ENCODE measurements around the gene DMBT1.
A peak's percentile ranks its signal among the peaks of the same experiment; 100 is the strongest.

The DMBT1 gene

DNA sequence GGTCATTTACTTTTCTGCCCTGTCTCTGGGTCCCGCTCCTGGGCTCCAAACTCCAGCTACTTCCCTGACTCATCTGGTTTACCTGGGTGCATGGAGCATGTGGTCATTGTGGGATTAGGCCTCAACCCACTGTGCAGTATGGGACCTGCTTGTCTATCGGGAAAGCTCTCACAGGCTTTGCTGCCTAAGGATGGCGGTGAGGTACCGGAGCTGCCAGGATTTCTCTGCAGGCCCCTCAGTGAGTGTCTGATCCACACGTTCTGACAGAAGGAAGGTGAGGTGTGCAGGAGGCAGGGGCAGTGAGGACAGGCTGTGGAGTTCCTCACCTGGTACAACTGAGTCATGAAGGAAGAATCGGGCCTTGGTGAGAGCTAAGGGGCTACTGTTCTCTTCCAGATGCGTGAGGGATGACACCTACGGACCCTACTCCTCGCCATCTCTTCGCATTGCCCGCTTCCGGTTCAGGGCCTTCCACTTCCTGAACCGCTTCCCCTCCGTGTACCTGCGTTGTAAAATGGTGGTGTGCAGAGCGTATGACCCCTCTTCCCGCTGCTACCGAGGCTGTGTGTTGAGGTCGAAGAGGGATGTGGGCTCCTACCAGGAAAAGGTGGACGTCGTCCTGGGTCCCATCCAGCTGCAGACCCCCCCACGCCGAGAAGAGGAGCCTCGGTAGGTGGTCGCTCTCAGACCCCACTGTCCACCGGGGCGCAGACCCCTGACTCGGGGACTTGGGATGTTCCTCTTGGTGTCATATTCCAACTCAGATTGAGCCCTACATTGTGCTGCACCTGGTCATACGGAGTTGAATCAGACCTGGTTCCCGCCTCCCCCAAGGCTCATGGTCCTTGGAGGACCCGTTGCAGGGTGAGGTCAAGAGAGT is 82.4 kb downstream of the DMBT1 start:
- Mint-ChIP-seq H3K27ac (no peak overlapping the region), H3K4me3 (no peak overlapping the region), H3K4me1 (no peaks in the 10 kb centered on the region), H3K36me3 (no peaks in the 10 kb centered on the region), H3K9me3 (no peaks in the 10 kb centered on the region)
- DNase-seq (ENCODE audit: low spot score in 2 of 2) (no peak), ATAC-seq (no peak)

DNA sequence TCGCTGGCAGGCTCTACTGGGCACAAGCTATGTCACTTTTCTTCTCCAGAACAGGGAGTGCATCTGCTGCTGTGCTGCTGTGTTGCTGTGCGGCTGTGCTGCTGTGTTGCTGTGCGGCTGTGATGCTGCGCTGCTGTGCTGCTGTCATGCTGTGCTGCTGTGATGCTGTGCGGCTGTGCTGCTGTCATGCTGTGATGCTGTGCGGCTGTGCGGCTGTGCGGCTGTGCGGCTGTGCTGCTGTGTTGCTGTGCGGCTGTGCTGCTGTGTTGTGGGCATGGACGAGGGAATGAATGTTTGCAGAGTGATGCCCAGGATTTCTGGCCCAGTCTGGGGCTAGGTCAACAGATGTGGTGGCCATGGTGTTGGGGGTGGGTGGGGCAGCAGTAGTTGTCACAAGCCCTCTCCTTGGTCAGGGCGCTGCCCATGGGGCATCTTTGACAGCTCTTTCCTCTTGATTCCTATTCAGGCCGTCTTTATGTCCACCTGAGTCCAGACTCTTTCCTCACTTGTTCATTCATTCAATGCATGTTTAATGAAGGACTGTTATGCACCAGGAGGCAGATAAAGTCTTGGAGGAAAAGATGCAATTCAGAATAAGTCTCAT is 83.5 kb downstream of the DMBT1 start:
- no peak for DNase-seq (ENCODE audit: low spot score in 2 of 2)
- H3K36me3 Mint-ChIP-seq: no peaks in the 10 kb centered on the region
- H3K4me3 Mint-ChIP-seq: no peak overlapping the region
- no peak overlapping the region for H3K27ac Mint-ChIP-seq
- no peaks in the 10 kb centered on the region for H3K9me3 Mint-ChIP-seq
- H3K4me1 Mint-ChIP-seq: no peaks in the 10 kb centered on the region
- ATAC-seq: no peak

DNA sequence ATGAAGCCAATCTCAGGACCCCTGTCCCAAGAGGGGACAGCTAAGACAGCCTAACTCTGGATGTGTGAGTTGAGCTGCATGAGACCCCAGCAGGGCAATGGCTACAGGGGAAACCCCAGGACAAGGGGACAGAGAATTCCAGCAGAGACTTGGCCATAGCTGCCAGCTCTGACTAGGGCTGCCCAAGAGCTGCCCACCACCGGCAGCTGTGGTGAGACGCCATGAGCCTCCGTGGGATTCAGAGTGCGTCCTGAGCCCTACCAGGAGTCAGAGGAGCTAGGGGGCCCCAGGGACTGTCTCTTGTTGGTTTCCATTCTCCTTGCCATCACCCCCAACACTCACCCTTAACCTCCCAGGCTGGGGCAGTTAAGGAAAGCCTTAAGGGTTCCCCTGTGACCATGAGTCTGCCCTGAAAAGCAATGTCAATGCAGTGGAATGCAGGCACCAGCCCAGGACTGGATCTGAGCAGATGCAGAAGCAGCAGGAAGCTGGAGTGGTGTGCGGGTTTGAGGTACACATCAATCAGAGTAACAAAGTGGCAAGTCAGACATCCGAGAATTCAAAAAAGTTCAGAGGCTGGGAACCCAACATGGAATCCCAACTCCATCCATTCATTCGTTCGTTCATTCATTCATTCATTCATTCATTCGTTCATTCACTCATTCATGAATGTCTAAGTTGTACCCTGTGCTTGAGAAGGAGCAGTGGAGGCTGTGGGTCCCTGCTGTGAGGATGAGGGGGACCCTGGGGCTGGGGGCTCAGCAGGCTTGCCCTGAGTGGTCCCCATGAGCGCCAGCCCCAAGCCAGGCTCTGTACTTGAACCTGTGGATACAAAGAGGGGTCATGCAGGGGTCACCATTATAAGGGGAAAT is 86.2 kb downstream of the DMBT1 start:
- ATAC-seq: no peak
- Mint-ChIP-seq H3K27ac (no peak overlapping the region), H3K4me3 (no peak overlapping the region), H3K36me3 (no peaks in the 10 kb centered on the region), H3K9me3 (no peaks in the 10 kb centered on the region), H3K4me1 (no peaks in the 10 kb centered on the region)
- no peak for DNase-seq (ENCODE audit: low spot score in 2 of 2)

DNA sequence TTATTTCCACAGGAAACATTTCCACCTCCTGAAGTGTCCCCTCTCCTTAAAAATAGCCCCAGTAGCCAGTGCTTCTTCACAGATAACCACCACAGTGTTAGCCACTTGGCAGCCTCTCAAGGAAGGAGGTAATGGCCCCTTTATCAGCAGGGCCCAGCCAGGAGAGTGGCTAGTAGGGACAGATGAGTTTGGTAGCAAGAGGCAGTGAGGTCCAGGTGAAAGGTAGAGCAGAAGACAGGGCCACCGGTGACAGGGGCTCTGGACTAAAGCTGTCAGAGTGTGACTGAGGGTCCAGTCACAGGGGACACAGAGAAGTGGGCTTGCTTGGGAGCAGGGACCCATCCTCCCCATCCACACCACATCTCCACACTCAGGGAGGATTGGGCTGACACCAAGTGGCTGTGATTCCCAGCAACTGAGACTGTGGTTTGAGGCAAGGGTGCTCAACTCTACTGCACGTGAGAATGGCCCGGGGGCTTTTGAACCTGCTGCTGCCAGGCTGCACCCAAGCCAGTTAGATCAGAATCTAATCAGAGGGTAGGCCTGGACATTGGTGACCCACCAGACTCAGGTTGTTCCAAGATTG is 86.9 kb downstream of the DMBT1 start:
- H3K27ac Mint-ChIP-seq: no peak overlapping the region
- DNase-seq (ENCODE audit: low spot score in 2 of 2): no peak
- peaks cover 3% of the 10 kb centered on the region for H3K9me3 Mint-ChIP-seq
- H3K4me3 Mint-ChIP-seq: no peak overlapping the region
- no peaks in the 10 kb centered on the region for H3K4me1 Mint-ChIP-seq
- H3K36me3 Mint-ChIP-seq: no peaks in the 10 kb centered on the region
- no peak for ATAC-seq

DNA sequence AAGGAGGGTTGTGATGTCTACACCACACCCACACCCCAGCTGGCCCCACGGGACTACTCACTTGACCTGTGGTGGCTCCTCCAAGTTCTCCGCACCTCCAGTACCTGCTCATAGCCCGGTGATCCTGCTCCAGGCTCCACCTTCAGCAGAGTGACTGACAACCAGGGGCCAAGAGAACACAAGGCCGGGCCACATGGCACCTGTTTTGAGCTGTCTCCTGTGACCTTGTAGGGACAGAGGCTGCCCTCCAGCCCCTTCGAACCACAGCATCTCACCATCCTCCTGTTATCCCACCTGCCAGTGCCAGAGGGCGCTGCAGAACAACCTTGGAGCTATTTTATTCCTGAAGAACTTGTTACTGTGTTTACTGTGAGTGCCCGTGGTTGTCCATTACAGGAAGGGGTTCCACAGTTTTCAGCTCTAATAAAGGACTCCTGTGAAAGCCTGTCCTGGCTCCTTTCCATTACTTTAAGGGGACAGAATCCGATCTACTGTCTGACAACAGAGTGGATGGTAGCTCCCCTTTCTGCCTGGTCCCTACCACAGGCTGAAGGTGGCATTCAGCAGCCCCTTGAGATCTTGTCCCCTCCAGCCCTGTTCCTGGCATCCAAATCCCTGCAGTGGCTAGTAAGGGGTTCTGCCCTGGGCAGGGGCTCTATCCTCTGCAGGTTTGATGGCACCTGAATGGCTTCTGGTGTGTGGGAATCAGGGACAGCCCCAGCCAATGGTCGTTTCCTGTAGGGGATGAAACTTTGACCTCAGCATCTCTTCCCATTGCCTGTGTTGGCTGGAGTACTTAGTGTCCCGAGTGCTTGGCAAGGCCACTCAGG is 88.3 kb downstream of the DMBT1 start:
- ATAC-seq: no peak

DNA sequence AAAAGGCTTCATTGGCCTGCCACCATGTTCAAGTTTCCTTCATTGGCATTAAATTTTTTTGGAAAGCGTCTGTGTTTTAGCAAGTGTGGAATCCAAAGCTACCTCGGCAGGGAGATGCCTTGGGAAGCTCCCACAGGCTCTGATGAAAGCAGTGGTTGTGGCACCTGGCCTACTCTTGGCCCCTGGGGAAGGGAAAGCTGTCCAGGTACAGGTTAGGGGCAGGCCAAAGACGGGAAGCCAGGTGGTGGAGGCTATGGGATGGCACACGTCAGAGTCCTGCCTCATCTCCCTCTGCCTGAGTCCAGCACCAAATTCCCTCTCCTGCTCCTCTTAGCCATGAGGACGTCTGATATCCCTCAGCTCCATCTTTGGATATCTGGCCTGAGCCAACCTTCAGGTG is 89.3 kb downstream of the DMBT1 start:
- H3K4me1 Mint-ChIP-seq: no peaks in the 10 kb centered on the region
- H3K36me3 Mint-ChIP-seq: no peaks in the 10 kb centered on the region
- no peak overlapping the region for H3K27ac Mint-ChIP-seq
- no peak for ATAC-seq
- H3K4me3 Mint-ChIP-seq: no peak overlapping the region
- DNase-seq (ENCODE audit: low spot score in 2 of 2): no peak
- peaks cover 3% of the 10 kb centered on the region for H3K9me3 Mint-ChIP-seq

More for the DNA sequence above, 88.3 kb downstream of the DMBT1 start:
- DNase-seq (ENCODE audit: low spot score in 2 of 2): peak in 1 of 2 donors; percentile 59
- no peaks in the 10 kb centered on the region for H3K4me1 Mint-ChIP-seq
- no peak overlapping the region for H3K27ac Mint-ChIP-seq
- H3K4me3 Mint-ChIP-seq: no peak overlapping the region
- H3K9me3 Mint-ChIP-seq: peaks cover 3% of the 10 kb centered on the region
- no peaks in the 10 kb centered on the region for H3K36me3 Mint-ChIP-seq

DNA sequence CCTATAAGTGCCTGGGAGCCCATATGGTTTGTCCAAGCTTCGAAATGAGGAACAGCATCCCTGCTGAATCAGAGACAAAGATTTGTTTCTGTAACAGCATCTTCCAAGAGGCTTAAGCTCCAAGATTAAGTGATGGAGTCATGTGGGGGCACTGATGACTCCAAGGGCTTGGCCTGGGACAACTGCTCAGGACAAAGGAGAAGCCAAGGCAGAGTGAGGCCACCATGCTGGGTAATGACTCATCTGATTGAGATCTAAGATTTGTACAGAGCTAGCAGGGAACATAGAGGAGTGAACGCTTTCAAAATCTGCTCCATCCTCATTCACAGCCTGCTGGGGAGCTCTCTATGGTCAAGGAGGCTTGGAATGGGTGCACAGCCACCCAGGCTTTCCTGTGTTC is 89.8 kb downstream of the DMBT1 start:
- Mint-ChIP-seq H3K27ac (no peak overlapping the region), H3K9me3 (peaks cover 3% of the 10 kb centered on the region), H3K4me1 (no peaks in the 10 kb centered on the region), H3K36me3 (no peaks in the 10 kb centered on the region), H3K4me3 (no peak overlapping the region)
- no peak for ATAC-seq
- no peak for DNase-seq (ENCODE audit: low spot score in 2 of 2)

DNA sequence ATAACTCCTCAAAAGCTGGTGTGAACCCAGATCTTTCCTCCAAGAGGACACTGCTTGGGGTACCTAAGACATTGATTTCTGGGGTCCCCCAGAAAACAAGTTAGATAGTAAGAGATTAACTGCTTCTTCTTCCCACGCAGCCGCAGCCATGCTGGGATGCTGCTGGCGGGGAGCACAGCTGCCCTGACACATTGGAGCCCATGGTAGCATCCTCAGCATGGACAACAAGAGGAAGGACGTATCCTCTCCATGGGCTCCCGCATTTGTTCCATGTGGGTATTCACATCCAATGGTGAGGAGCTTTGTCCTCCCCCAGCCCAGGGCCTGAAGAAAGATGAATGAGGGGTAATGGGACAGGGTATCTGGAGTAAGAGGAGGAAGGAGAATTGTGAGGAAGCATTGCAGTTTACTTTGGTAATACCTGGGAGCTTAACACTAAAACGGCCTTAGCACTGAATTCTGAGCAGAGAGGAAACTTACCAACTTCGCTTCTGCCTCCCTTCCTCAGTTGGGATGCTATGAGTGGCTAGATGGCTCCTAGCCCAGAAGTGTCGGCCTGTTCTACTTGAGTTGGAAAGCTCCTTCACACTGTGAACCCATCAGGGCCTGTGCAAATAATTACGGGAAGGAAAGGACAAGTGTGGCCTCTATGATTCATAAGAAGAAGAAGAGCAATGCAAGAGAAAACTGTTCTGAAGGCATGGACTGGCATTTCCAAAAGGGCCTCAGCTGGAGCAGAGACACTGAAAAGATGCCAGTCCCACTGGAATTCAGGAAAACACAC is 95.2 kb downstream of the DMBT1 start:
- ATAC-seq: no peak
- no peak for DNase-seq (ENCODE audit: low spot score in 2 of 2)
- H3K36me3 Mint-ChIP-seq: no peaks in the 10 kb centered on the region
- no peak overlapping the region for H3K4me3 Mint-ChIP-seq
- H3K27ac Mint-ChIP-seq: no peak overlapping the region
- H3K4me1 Mint-ChIP-seq: no peaks in the 10 kb centered on the region
- H3K9me3 Mint-ChIP-seq: peaks cover 3% of the 10 kb centered on the region

DNA sequence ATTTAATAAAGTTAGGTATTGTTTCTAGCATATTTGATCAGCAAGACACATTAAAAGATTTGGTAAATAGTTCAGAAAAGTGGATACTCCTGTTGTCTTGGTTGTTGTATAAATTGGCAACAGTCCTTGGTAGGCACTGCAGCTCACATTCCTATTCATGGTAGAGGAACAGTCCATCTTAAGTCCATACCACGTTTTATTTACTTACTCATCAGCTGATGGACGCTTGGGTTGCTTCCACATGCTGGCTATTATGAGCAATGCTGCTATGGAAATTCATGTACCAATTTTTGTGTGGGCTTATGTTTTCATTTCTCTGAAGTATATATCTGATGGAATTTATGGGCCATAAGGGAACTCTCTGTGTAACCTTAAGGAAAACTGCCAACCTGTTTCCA is 95.8 kb downstream of the DMBT1 start:
- Mint-ChIP-seq H3K36me3 (no peaks in the 10 kb centered on the region), H3K9me3 (peaks cover 3% of the 10 kb centered on the region), H3K4me3 (no peak overlapping the region), H3K27ac (no peak overlapping the region), H3K4me1 (no peaks in the 10 kb centered on the region)
- DNase-seq (ENCODE audit: low spot score in 2 of 2) (no peak), ATAC-seq (no peak)

DNA sequence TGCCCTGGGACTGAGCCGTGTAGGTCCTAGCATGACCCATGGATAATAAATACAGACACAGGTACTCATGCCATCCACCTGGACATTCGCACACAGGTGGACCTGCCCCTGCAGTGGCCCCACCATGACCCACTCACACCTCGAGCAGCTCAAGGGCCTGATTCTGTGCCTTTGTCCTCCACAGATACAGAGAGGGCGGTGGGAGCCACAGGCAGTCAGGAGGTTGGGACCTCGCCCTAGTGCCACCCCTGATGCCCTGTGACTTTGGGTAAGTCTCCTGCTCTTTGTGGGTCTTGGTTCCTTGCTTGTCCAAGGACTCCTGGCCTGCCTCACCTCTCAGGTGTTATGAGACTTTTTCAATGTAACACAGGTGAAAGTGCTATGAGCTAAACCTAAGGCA is 96.2 kb downstream of the DMBT1 start:
- ATAC-seq (no peak), DNase-seq (ENCODE audit: low spot score in 2 of 2) (no peak)
- Mint-ChIP-seq H3K27ac (no peak overlapping the region), H3K4me3 (no peak overlapping the region), H3K9me3 (peaks cover 3% of the 10 kb centered on the region), H3K4me1 (no peaks in the 10 kb centered on the region), H3K36me3 (no peaks in the 10 kb centered on the region)

DNA sequence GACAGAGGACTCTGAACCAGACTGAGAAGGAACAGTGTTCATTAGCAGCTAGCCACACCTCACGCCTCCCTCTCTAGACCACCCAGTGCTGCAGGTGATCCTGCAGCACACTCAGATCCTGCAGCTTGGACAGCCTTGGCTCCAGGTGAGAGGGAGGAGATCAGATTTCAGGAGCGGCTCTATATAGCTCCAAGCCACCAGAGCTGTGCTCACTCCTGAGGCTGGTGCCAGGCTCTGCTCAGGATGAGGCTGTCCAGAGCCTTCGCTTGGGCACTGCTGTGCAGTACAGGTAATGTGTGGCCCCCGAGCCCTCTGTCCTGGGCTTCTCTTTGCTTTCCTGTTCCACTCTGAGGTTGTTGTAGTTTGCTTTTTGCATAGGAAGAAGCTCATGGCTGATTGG is 96.7 kb downstream of the DMBT1 start:
- no peak overlapping the region for H3K27ac Mint-ChIP-seq
- H3K9me3 Mint-ChIP-seq: no peaks in the 10 kb centered on the region
- H3K4me1 Mint-ChIP-seq: no peaks in the 10 kb centered on the region
- H3K4me3 Mint-ChIP-seq: no peak overlapping the region
- H3K36me3 Mint-ChIP-seq: no peaks in the 10 kb centered on the region
- ATAC-seq: peak; percentile 22
- no peak for DNase-seq (ENCODE audit: low spot score in 2 of 2)

DNA sequence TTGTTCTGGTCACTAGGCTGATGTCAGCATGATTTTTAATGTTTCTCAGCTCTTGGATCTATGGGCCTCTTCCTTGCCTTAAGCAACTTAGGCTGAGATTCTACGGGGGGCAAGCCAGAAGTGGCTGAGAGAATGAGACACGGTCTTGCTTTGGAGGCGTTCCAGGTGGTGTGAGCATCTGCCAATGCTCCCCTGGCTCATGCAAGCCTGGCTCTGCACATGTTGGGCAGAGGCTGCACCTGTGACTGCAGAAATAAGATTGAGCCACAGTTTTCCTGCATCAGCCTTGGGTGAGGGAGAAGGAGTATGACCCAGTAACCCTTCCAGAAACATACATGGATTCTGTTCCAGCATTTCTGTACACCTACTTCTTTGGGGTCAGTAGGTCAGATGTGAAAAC is 97.2 kb downstream of the DMBT1 start:
- Mint-ChIP-seq H3K4me1 (no peaks in the 10 kb centered on the region), H3K27ac (no peak overlapping the region), H3K4me3 (no peak overlapping the region), H3K9me3 (no peaks in the 10 kb centered on the region), H3K36me3 (no peaks in the 10 kb centered on the region)
- DNase-seq (ENCODE audit: low spot score in 2 of 2): no peak
- ATAC-seq: no peak

DNA sequence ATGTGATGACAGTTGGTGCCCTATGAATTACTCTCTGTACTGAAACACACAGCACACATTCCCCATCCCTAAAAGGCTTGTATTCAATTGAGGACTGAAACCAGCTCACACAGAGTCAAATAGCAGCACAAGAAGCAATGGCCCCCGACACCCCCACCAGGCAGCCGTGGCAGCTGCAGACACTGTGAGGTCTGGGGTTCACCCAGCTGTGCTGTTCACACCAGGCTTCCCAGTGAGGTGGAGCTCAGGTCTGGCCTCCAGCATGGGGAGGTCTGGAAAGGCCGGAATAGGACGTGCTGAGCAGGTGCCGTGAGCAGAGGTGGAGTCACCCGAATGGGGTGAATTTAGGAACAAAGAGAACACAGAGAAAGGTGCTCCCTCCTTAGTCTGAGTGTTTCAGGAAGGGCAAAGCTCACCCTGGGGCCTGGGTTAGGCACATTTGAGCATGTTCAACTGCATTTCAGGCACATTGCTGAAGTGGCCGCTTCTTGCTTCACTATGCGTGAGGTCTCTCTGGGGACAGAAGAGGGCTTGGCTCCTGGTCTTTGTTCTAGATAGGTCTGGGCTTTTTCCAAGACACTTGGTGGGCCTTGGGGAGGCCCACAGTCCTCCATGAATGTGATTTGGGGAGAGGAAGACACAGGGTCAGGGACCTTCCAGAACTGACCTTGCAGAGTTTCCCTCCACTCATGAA is 97.9 kb downstream of the DMBT1 start:
- ATAC-seq (no peak), DNase-seq (ENCODE audit: low spot score in 2 of 2) (no peak)
- H3K4me3 Mint-ChIP-seq: no peak overlapping the region
- no peaks in the 10 kb centered on the region for H3K9me3 Mint-ChIP-seq
- H3K36me3 Mint-ChIP-seq: no peaks in the 10 kb centered on the region
- no peaks in the 10 kb centered on the region for H3K4me1 Mint-ChIP-seq
- no peak overlapping the region for H3K27ac Mint-ChIP-seq
